Skeletal muscle tissue (tissue), 4 donors: Measurements from ENCODE around the gene AKR7A3. TPM values are rescaled to one million over a fixed set of nuclear protein-coding genes. Genes with fewer than 3 reads are reported as not detected.
"Not testable (repeated sequence)": the region's sequence is repeated elsewhere in the genome, so short reads cannot be mapped to it uniquely, and the experiment has no call there.

Experiments used
- H3K27ac ChIP-seq: one replicate; pipeline ENCODE4 v1.7.0; 2013; ENCODE audit warnings: mild to moderate bottlenecking, low read depth, low read length, inconsistent platforms
- H3K27me3 ChIP-seq, 3 donors: one replicate each; pipeline ENCODE4 v1.7.0; 2013; ENCODE audit warnings: low read length in 3 of 3; ENCODE audit not compliant: control insufficient read depth in 3 of 3, insufficient read depth in 3 of 3
- H3K36me3 ChIP-seq, 3 donors: one replicate each; pipeline ENCODE4 v1.7.0; 2013; ENCODE audit warnings: low read length in 3 of 3; ENCODE audit not compliant: control insufficient read depth in 3 of 3, insufficient read depth in 3 of 3
- H3K4me1 ChIP-seq, 3 donors: one replicate each; pipeline ENCODE4 v1.7.0; 2013; ENCODE audit warnings: low read length in 3 of 3, mild to moderate bottlenecking in 3 of 3; ENCODE audit not compliant: control insufficient read depth in 3 of 3, insufficient read depth in 3 of 3
- H3K4me3 ChIP-seq, 3 donors: one replicate each; pipeline ENCODE4 v1.7.0; 2013; ENCODE audit warnings: low read length in 3 of 3
- H3K9ac ChIP-seq, 3 donors: one replicate each; pipeline ENCODE4 v1.7.0; 2013; ENCODE audit warnings: low read length in 3 of 3, mild to moderate bottlenecking in 3 of 3, moderate library complexity in 2 of 3, low read depth in 1 of 3
- H3K9me3 ChIP-seq, 3 donors: one replicate each; pipeline ENCODE4 v1.7.0; 2013; ENCODE audit warnings: low read length in 3 of 3; ENCODE audit not compliant: control insufficient read depth in 3 of 3
- total RNA-seq: library from RNA; depleted of rRNA; stranded (reverse); fragments of >200 nt; gene quantifications from one replicate; pipeline ENCODE4 v1.2.3, GENCODE V29; 2014
- donor health status: Osteomylitis.

AKR7A3 gene
- total RNA-seq, 1 donor from 2014 or later = 0.52 TPM

- Histone ChIP-seq H3K4me1 (peaks cover 15 to 19% (median 16%) of the 10 kb centered on the region in 3 donors), H3K9me3 (no peaks in the 10 kb centered on the region), H3K36me3 (peaks cover 44 to 52% (median 45%) of the 10 kb centered on the region in 3 donors), H3K4me3 (no peak overlapping the region), H3K27ac (no peak overlapping the region), H3K9ac (no peak overlapping the region), H3K27me3 (no peaks in the 10 kb centered on the region)
Measured at GRCh38 chr1:19257178-19257914, 31.2 kb downstream of the AKR7A3 start.

GRCh38 chr1:19256301-19256700, 32.3 kb downstream of the AKR7A3 start:
- Histone ChIP-seq H3K4me1 (peaks cover 20 to 25% (median 21%) of the 10 kb centered on the region in 3 donors), H3K36me3 (peaks cover 44 to 52% (median 45%) of the 10 kb centered on the region in 3 donors)
- H3K9ac ChIP-seq, H3K27me3 ChIP-seq, H3K27ac ChIP-seq, H3K4me3 ChIP-seq, H3K9me3 ChIP-seq: not testable (repeated sequence)

- Histone ChIP-seq H3K9ac (no peak overlapping the region), H3K9me3 (no peaks in the 10 kb centered on the region), H3K27me3 (no peaks in the 10 kb centered on the region), H3K27ac (no peak overlapping the region), H3K36me3 (peaks cover 39 to 45% (median 39%) of the 10 kb centered on the region in 3 donors), H3K4me1 (peaks cover 27 to 31% (median 30%) of the 10 kb centered on the region in 3 donors), H3K4me3 (no peak overlapping the region)
Measured at GRCh38 chr1:19255288-19255687, 33.3 kb downstream of the AKR7A3 start.

- H3K9ac ChIP-seq = peak overlapping the region in 1 of 3 donors; percentile 40
- no peaks in the 10 kb centered on the region for H3K9me3 ChIP-seq
- no peak overlapping the region for H3K27ac ChIP-seq
- no peaks in the 10 kb centered on the region for H3K27me3 ChIP-seq
- no peak overlapping the region for H3K4me3 ChIP-seq
- peaks cover 31 to 38% (median 33%) of the 10 kb centered on the region in 3 donors for H3K36me3 ChIP-seq
- H3K4me1 ChIP-seq = peaks cover 27 to 33% (median 31%) of the 10 kb centered on the region in 3 donors
Measured at GRCh38 chr1:19254416-19254815, 34.2 kb downstream of the AKR7A3 start.

- Histone ChIP-seq H3K27me3 (no peaks in the 10 kb centered on the region), H3K4me1 (peaks cover 27 to 33% (median 31%) of the 10 kb centered on the region in 3 donors), H3K9me3 (no peaks in the 10 kb centered on the region), H3K27ac (peak within 1 kb of the TSS; percentile 93), H3K9ac (peak within 1 kb of the TSS; percentile 71 to 97 (median 94)), H3K36me3 (peaks cover 7 to 13% (median 10%) of the 10 kb centered on the region in 3 donors), H3K4me3 (peak within 1 kb of the TSS; percentile 94 to 99 (median 98))
Measured at GRCh38 chr1:19251305-19252196, 37.0 kb downstream of the AKR7A3 start, which contains the start of the genes EMC1 and MRTO4. TSS of gene EMC1 (minus strand) at chr1:19251524. CDS start at chr1:19251509, 15 bp downstream. TSS of gene MRTO4 (plus strand) at chr1:19251805. CDS start at chr1:19251836, 31 bp downstream.

- peaks cover 4 to 9% (median 6%) of the 10 kb centered on the region in 3 donors for H3K36me3 ChIP-seq
- peaks cover 27 to 33% (median 31%) of the 10 kb centered on the region in 3 donors for H3K4me1 ChIP-seq
- no peaks in the 10 kb centered on the region for H3K9me3 ChIP-seq
- H3K27ac ChIP-seq = peak overlapping the region; percentile 93
- H3K9ac ChIP-seq = peak overlapping the region; percentile 71 to 97 (median 94)
- H3K4me3 ChIP-seq = peak overlapping the region; percentile 94 to 99 (median 98)
- no peaks in the 10 kb centered on the region for H3K27me3 ChIP-seq
Measured at GRCh38 chr1:19250629-19251304, 37.8 kb downstream of the AKR7A3 start.

GRCh38 chr1:19240673-19241538, 47.7 kb downstream of the AKR7A3 start:
- H3K4me1 ChIP-seq = peaks cover 18 to 22% (median 21%) of the 10 kb centered on the region in 3 donors
- peak overlapping the region; percentile 49 for H3K27ac ChIP-seq
- peak overlapping the region; percentile 5 to 72 (median 63) for H3K9ac ChIP-seq
- H3K4me3 ChIP-seq = no peak overlapping the region
- H3K27me3 ChIP-seq = no peaks in the 10 kb centered on the region
- no peaks in the 10 kb centered on the region for H3K9me3 ChIP-seq
- H3K36me3 ChIP-seq = peaks cover 54 to 73% (median 72%) of the 10 kb centered on the region in 3 donors

GRCh38 chr1:19239876-19240275, 48.7 kb downstream of the AKR7A3 start:
- Histone ChIP-seq H3K4me1 (peaks cover 18 to 22% (median 21%) of the 10 kb centered on the region in 3 donors), H3K4me3 (no peak overlapping the region), H3K27me3 (no peaks in the 10 kb centered on the region), H3K36me3 (peaks cover 55 to 77% (median 66%) of the 10 kb centered on the region in 3 donors), H3K9ac (peak overlapping the region in 2 of 3 donors; percentile 47 to 72), H3K27ac (peak overlapping the region; percentile 49), H3K9me3 (no peaks in the 10 kb centered on the region)
